Type B pancreatic cell (in vitro differentiated cells): ENCODE data around the gene BHLHA15. TPM values are rescaled to one million over a fixed set of nuclear protein-coding genes. Genes with fewer than 3 reads are reported as not detected.

Source experiments
- DNase-seq: peaks from one replicate; pipeline ENCODE4 v3.0.0; 2021; ENCODE audit warnings: mixed read lengths; ENCODE audit not compliant: unreplicated experiment; ENCODE audit errors: extremely low spot score
- H3K27ac Mint-ChIP-seq: 2 replicates; pipeline ENCODE4 v1.8.0; 2021; ENCODE audit warnings: mild to moderate bottlenecking, mixed read lengths
- H3K27me3 Mint-ChIP-seq: 2 replicates; pipeline ENCODE4 v1.8.0; 2021; ENCODE audit warnings: mixed read lengths
- H3K36me3 Mint-ChIP-seq: 2 replicates; pipeline ENCODE4 v1.8.0; 2021; ENCODE audit warnings: mixed read lengths
- H3K4me1 Mint-ChIP-seq: one replicate; pipeline ENCODE4 v1.8.0; 2021; ENCODE audit warnings: mixed read lengths; ENCODE audit not compliant: unreplicated experiment
- H3K4me3 Mint-ChIP-seq: 2 replicates; pipeline ENCODE4 v1.8.0; 2021; ENCODE audit warnings: mild to moderate bottlenecking, mixed read lengths
- H3K9me3 Mint-ChIP-seq: 2 replicates; pipeline ENCODE4 v1.8.0; 2021; ENCODE audit warnings: mixed read lengths
- total RNA-seq: library from RNA; stranded (reverse); gene quantifications from 2 replicates; pipeline ENCODE4 v1.2.1, GENCODE V29; 2021; ENCODE audit warnings: low replicate concordance
- TF ChIP-seq, protein P1 (sequence below): fragments of 200-600 bp; sonication (generic); conservative IDR thresholded peaks from 2 replicates; pipeline ENCODE4 v1.5.0; 2021; ENCODE audit warnings: antibody characterized with exemption, mild to moderate bottlenecking

Gene BHLHA15
- total RNA-seq, 1 donor from 2014 or later = 0.46 TPM

DNA sequence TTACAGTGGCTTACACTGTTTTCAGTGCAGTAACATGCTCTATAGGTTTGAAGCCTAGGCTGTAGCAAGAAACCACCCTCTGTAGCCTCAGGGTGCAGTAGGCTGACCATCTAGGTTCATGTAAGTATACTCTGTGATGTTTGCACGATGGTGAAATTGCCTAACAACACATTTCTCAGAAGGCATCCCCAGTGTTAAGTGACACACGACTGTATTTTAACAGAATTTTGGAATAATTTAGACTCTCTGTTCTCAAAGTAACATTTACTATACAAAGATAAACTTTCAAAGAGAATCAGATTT lies 44.6 kb upstream of the BHLHA15 start:
- no peaks in the 10 kb centered on the region for H3K36me3 Mint-ChIP-seq
- TF ChIP-seq, protein P1, sequence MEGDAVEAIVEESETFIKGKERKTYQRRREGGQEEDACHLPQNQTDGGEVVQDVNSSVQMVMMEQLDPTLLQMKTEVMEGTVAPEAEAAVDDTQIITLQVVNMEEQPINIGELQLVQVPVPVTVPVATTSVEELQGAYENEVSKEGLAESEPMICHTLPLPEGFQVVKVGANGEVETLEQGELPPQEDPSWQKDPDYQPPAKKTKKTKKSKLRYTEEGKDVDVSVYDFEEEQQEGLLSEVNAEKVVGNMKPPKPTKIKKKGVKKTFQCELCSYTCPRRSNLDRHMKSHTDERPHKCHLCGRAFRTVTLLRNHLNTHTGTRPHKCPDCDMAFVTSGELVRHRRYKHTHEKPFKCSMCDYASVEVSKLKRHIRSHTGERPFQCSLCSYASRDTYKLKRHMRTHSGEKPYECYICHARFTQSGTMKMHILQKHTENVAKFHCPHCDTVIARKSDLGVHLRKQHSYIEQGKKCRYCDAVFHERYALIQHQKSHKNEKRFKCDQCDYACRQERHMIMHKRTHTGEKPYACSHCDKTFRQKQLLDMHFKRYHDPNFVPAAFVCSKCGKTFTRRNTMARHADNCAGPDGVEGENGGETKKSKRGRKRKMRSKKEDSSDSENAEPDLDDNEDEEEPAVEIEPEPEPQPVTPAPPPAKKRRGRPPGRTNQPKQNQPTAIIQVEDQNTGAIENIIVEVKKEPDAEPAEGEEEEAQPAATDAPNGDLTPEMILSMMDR = no peak
- no peak overlapping the region for H3K27ac Mint-ChIP-seq
- H3K27me3 Mint-ChIP-seq = no peaks in the 10 kb centered on the region
- no peaks in the 10 kb centered on the region for H3K9me3 Mint-ChIP-seq
- H3K4me3 Mint-ChIP-seq = no peak overlapping the region
- DNase-seq = no peak
- peaks cover 13% of the 10 kb centered on the region for H3K4me1 Mint-ChIP-seq

DNA sequence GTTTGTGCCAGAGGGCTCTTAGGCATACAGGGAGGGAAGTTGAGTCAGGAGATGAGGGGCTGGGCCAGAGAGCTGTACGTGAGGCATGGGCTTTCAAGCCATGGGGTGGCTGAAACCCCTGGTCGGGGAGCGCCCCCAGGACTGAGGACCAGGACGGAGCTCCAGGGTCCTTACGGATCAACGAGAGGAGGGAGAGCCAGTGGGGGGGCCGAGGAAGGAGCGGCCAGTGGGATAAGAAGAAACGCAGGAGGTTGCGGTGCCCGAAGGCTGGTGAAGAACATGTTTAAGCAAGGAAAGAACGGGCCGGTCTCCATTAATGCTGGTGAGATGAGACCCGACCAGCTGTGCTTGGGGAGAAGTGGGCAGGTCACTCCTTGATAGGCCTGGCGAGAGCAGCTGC lies 43.6 kb upstream of the BHLHA15 start:
- Mint-ChIP-seq H3K36me3 (peaks cover 3% of the 10 kb centered on the region), H3K9me3 (no peaks in the 10 kb centered on the region)
- TF ChIP-seq, protein P1 = no peak

DNA sequence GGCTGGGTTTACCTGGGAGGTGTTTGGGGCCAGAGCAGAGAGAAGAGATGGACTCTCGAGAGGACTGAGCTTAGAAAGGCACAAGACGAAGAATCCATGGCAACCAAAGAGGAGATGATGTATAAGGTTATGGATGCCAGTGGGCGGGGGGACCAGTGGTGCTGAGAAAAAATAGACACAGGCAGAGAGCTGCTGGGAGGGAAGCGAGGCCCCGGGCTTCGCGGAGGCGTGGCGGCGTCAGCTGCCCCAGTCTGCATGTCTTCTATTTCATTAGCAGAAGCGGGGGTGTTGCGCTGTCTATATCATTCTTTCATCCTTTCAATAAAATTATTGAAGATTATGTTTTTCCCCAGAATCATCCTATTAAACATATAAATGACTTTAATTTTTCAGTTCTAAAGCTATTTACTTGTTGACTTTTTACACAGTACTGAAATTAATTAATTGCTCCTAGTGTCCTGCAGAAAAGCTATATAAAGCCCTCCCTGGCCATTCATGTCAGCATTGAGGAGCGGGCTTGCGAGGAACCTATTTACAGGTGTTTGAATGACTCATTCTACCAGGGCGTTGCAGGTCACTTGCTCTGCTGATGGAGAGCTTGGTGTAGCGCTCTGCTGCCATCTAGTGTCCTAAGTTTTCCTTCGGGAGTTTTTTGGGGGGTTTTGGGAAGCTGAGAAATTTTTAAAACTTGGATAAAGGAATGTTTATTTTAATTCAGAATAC lies 42.9 kb upstream of the BHLHA15 start:
- H3K4me1 Mint-ChIP-seq = peaks cover 13% of the 10 kb centered on the region
- TF ChIP-seq, protein P1 = peak; percentile 94
- no peak for DNase-seq
- H3K27me3 Mint-ChIP-seq = no peaks in the 10 kb centered on the region
- H3K9me3 Mint-ChIP-seq = no peaks in the 10 kb centered on the region
- H3K27ac Mint-ChIP-seq = peak overlapping the region; percentile 21
- H3K36me3 Mint-ChIP-seq = peaks cover 3% of the 10 kb centered on the region
- H3K4me3 Mint-ChIP-seq = no peak overlapping the region

More for the DNA sequence above, 43.6 kb upstream of the BHLHA15 start:
- H3K4me3 Mint-ChIP-seq = no peak overlapping the region
- DNase-seq = no peak
- H3K4me1 Mint-ChIP-seq = peaks cover 13% of the 10 kb centered on the region
- H3K27ac Mint-ChIP-seq = no peak overlapping the region
- H3K27me3 Mint-ChIP-seq = no peaks in the 10 kb centered on the region

DNA sequence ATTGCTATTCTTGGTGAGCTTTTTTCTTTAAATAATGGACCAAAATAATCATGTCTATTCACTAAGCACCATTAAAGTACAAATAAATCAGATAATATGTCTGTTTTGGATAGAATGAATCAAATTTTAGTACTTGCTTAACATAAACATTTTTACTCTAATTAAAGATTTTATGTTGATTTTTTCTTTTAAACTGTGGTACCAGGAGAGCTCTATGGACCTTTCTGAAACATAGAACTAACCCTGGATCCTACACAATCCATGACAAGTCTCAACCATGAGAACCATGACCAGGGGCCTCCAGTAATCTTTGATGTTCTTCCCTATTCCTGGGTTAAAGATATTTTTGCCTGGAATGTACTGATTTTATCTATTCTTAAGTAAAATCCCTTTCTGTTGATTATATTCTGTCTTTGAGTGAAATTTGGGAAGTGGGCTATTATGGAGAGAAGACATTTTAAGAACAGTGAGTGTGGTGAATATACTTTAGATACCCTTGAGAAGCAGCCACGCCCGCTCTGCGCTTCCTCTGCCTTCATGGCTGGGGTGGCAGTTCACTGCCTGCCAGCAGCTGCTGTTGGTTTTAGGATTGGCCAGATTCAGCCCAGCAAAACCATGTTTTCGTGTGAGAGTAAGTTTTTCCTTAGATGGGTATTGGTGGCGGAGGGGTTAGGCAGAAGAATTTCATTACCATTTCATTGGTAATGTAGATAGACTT lies 42.2 kb upstream of the BHLHA15 start:
- Mint-ChIP-seq H3K4me3 (no peak overlapping the region), H3K27ac (peak overlapping the region; percentile 63), H3K9me3 (no peaks in the 10 kb centered on the region), H3K36me3 (peaks cover 3% of the 10 kb centered on the region), H3K4me1 (peaks cover 11% of the 10 kb centered on the region), H3K27me3 (no peaks in the 10 kb centered on the region)
- no peak for DNase-seq
- TF ChIP-seq, protein P1 = peak; percentile 38

DNA sequence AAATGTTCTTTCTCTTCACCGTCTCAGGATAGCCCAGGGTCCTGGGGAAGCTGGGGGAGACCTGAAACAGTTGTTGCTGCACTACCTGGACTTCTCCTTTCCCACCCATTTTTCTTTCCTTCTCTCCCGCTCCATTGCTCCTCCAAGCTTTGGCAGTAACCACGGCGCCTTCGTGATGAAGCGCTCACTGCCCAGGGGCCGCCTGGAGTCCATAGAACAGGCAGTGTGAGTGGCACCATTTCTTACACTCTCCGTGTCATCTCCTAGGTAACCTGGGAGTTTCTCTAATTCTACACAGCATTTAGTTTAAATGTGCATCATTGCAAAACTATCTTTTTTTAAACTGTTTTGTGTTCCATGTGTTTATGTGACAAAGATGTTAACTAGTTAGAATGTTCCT lies 40.3 kb upstream of the BHLHA15 start:
- TF ChIP-seq, protein P1 = no peak
- H3K36me3 Mint-ChIP-seq = peaks cover 9% of the 10 kb centered on the region
- peak overlapping the region; percentile 21 for H3K27ac Mint-ChIP-seq
- H3K9me3 Mint-ChIP-seq = no peaks in the 10 kb centered on the region
- H3K4me1 Mint-ChIP-seq = peaks cover 7% of the 10 kb centered on the region
- no peak for DNase-seq
- no peaks in the 10 kb centered on the region for H3K27me3 Mint-ChIP-seq
- no peak overlapping the region for H3K4me3 Mint-ChIP-seq
